Hindlimb muscle (tissue), 1 donor: ENCODE data around the gene PXDN. TPM values are rescaled to one million over a fixed set of nuclear protein-coding genes. Genes with fewer than 3 reads are reported as not detected.
A peak's percentile ranks its signal among the peaks of the same experiment; 100 is the strongest.
"Not testable (repeated sequence)": the region's sequence is repeated elsewhere in the genome, so short reads cannot be mapped to it uniquely, and the experiment has no call there.

Source experiments
- DNase-seq: peaks from one replicate; pipeline ENCODE4 v3.0.0-alpha.2; 2013
- polyA plus RNA-seq: library from polyadenylated mRNA; unstranded; fragments of 120-200 nt; gene quantifications from one replicate; pipeline ENCODE4 v1.2.1, GENCODE V29; 2013; ENCODE audit not compliant: insufficient read length

The PXDN gene
- polyA plus RNA-seq, 1 donor, result 140 TPM

- no peak for DNase-seq
Measured at GRCh38 chr2:1739961-1740715, 4.2 kb downstream of the PXDN start.

DNA sequence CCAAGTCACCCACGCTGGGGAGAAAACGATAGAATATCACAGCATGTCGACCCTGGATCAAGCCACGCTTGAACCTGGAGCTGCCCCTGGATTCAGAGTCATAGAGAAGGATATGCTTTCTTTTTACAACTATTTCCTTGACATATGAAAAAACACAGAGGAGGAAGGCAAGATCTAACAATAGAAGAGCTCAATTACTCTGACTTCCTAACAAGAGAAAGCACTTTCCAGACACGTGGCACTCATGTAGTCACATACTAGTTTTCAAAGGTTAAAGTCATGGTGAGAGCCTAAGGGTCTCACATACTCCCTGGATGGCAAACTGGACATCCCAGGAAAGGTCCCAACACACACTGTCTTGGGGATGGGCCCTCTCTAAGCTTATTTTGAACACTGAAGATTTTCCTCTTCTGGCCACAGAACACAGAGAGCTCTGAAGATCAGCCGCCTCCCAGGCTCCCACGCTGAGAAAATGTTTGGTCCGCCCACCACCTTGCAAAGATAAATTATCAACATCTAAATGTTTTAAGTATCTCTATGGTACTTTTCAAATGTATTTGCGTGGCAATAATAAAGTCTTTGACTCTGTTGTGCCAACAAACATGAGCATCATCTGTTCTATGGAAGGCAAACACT, 4.9 kb downstream of the PXDN start:
- DNase-seq, result no peak

- DNase-seq, result no peak
Measured at GRCh38 chr2:1738646-1739302, 5.5 kb downstream of the PXDN start.

DNA sequence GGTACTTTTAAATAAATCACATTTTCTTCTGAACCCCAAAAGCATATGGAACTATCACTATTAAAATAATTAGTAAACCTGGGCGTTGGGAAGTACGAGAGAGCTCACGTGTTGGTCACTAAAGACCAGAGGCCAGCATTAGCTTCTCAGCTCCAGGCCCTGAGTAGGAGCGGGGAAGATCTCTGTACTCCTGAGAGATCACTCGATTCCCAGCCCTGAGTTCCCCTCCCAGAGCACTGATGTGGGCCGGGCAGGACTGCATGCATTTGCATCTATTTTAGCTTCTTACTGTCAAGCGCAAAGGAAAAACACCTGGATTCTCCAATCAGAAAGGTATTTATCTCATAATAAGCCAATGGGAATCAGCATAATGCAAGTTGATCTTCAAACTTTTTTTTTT, 6.2 kb downstream of the PXDN start:
- no peak for DNase-seq

DNA sequence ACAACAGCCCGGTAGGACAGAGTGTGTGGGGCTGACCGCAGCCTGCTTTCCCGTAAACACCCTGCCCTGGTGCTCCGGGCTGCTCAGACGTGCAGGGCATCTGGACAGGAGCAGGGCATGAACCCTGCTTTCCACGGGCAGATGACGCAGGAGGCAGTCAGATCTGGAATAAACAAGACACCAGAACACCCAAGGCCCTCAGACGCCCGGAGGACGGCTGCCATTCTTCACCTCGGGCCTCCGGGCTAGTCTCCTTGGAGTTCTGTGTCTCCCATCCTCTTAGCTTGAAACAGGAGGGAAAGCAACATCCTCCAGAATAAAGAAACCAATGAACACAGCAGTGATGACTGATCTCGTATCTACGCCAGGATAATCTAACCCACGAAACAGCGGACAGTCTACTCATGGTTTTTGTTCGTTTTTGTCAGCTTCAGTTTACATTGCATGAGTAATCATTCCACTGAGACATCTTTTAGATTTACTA, 7.3 kb downstream of the PXDN start:
- DNase-seq, result no peak

DNA sequence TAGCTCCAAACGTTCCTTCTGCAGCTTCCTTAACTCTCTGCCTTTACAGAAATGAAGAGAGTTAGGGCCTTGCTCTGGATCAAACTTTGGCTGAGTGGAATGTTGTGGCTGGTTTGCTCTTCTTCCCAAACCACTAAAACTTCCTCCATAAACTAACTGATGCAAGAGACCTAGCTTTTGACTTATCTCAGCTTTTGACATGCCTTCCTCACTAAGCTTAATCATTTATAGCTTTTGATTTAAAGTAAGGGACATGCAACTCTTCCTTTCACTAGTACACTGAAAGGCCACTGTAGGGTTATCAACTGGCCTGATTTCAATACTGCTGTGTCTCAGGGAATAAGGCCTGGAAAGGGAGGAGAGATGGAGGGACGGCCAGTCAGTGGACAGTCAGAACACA, 8.3 kb downstream of the PXDN start:
- no peak for DNase-seq

DNA sequence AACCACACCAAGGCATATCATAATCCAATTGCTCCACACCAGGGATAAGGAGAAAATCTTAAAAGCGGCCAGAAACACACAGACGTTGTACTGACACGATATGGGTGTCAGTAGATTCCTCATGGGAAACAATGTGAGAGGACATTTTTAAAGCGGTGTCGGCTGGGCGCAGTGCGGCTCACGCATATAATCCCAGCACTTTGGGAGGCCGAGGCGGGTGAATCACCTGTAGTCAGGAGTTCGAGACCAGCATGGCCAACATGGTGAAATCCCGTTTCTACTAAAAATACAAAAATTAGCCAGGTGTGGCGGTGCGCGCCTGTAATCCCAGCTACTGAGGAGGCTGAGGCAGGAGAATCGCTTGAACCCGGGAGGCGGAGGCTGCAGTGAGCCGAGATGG, 11.0 kb downstream of the PXDN start:
- not testable (repeated sequence) for DNase-seq

DNA sequence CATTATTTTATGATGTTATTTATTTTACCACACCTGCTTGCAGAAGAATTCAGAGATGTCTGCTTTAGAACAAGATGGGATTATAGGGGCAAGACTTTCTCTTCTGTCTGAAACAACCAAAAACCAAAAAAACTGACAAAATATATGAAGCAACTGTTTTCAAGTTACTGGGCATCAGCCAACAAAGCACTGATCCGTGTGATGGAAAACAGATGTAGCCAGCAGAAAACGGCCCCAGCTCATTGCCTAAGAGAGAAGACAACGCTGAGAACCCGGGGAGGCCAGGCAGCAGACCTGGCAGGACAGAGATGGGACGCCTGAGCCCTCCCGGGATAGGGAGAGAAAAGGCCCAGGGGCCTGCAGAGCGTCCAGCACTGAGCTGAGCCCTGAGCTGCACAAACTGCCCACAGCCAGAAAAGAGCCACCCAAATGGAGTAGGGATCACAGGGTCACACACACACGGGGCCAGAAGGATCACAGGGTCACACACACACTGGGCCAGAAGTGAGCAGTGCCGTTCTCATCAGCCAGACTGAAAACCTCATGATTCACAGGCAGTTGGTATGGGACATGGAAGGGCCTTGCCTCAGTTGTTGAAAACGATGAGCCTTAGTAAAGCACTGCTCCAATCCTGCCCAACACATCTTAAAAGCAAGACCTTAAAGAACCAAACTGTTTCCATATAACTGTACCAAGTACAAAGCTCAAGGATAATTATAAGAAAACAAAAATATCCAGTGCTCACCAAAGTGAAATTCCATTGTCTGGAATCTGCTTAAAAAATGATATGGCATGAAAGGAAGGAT, 12.1 kb downstream of the PXDN start:
- peak; percentile 84 for DNase-seq

DNA sequence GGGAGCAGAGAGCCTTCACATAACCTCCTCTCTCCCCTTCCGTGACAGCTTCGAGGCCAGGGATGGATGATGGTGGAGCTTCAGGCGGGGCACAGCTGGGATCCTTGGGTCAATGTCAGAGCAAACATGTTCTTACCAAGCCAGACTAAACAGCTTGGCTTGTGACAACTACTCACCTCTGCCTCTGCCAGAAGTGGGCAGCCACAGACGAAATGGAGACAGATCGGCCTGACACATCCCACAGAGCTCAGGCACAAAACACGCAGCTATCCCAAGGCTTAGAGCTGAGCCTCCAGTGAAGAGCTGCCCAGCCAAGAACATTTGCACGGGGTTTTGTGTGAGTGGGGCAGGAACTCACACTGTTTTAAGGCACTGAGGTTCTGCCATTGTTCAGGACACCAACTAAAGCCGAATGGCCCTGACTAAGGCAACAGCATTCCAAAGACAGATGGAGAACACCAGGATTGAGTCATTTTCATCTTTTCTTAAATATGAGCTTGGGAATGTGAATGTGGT, 12.8 kb downstream of the PXDN start:
- no peak for DNase-seq

DNA sequence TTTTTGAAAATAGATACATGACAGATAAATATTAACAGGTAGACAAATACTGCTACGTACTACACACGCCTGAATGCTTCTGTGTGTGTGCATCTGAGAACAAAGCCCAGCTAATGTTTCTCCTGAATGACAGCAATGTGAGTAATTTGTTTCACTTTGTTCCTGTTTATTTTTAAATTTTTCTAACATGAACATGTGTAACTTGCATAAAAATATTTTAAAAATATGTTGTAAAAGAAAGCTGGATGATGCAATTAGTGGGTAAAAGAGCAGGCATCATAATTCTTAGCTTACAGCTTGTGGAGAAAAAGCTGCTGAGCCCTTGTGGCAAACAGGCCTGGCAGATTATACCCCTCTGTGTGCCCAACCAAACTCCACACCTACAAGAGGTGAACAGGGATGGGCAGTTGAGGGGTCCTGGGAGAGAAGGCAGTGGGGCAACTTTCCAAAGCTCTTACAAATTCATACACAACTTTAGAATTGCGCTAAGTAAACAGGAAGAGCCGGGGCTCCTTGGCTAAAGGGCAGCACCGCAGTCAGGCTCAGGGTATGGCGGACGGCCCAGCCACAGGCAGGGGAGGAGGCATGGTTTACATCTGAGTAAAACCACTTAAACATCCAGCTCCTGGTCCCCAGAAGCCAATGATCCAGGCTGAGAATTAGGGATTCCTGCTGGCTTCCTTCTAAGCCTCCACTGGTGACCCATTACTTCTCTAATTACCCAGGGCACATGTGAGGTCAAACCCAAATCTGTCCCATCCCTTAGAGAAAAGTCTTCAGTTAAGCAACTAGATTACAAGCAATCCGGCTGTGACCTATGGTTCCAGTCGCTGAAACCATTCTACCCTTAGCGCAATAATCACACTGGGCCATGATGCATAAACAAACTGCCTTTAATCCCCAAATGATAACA, 14.0 kb downstream of the PXDN start:
- DNase-seq, result no peak

DNA sequence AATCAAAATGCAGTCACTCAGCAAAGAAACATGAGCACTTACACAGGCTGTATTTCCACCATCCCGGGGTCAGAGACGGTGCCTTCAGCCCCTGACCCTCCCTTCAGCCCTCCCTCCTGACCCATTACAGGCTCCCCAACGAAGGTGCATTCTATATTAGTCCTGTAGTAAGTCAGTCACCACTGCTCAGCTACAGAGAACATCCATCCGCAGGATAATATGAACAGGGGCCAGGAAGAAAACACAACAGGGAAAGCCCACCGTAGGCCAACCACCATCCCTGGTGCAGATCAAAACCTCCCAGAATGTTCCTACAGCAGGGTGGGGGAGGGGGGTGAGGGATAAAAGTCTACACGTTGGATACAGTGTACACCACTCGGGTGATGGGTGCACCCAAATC, 15.1 kb downstream of the PXDN start:
- DNase-seq, result no peak

DNA sequence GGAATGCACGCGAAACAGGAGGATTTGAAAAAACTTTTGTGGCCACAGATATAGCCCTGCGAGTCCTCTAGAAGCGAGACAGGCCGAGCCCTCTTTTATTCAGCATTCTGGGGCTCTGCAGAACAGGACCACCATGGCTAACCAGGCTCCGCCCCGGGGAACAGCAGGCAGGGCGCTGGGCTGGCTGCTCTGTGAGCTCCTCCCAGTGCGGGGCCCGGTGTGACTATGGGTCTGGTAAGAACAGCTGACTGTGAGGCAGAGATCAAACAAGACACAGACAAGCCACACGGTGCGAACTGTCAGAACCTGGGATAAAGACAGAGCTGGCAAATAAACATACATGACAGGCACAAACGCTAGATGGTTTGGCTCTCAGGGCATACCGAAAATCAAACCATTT, 15.5 kb downstream of the PXDN start:
- DNase-seq, result no peak

GRCh38 chr2:1727796-1728474, 16.4 kb downstream of the PXDN start:
- DNase-seq, result no peak

DNA sequence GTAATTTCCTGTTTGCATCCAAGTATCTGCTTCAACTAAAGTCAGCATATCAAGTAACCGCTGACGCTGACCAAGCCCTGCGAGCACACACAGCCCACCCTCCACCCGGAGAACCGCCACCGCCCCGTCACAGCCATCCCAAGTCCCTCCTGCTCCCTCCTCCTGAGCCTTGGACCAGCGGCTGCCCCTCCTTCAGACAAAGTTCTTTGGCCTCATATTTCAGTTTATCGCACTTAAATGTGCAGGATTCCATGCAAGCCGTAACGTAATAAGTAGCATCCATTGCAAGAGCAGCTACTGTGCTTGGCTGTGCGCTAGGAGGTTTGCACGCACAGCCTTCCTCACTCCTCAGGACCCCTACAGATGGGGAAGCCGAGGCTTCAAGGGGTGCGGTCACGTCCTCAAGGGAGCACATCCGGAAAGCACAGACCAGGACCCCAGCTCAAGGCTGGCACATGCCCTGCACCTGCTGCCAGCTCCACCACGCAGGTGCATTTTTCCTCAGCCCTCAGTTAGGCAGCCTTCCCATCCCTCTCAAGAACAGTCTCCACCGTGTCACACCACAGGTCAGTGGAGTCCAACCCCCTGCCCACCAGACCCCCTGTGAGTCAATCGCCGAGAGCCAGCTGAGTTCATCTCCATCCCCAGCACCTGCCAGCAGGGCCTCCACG, 17.1 kb downstream of the PXDN start:
- DNase-seq, result no peak

GRCh38 chr2:1726558-1726957, 17.8 kb downstream of the PXDN start:
- no peak for DNase-seq

DNA sequence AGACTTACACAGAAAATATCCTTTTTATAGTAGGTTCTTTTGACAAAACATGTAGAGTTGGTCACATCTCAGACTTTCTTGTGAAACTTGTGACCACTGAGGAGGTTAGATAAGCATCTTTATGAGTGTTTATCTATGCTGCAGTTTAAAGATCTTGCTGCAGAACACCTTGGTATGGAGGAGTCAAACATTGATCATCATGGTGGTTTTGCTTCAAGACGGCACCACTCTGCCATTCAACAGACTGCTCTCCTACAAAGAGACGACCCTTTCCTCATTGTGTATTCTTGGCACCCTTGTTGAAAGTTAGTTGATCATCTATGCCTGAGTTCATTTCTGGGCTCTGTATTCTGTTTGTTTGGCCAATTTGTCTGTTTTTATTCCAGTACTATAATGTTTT, 20.0 kb downstream of the PXDN start:
- DNase-seq, result not testable (repeated sequence)

DNA sequence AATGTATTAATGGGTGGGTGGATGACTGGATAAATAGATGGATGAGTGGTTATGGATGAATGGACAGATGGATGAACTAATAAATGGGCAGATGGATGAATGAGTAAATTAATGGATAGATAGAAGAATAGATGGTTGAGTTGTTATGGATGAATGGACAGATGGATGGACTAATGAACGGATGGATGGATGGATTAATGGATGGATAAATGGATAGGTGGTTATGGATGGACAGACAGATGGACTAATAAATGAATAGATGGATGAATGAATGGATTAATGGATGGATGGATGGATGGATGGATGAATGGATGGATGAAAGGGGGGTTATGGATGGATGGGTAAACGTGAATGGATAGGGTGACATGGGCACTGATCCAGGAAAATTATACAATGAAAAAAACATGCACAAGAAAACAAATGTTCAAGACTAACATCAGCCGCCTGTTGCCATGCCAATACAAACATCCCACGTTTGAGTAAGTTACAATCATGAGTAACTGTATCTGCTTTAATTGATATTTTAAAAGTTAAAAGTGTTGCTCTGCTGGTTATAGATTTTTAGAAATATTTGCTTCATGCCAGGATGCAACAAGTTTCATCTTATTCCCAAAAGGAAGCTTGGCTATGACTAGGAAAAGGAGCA, 20.8 kb downstream of the PXDN start:
- DNase-seq, result no peak

DNA sequence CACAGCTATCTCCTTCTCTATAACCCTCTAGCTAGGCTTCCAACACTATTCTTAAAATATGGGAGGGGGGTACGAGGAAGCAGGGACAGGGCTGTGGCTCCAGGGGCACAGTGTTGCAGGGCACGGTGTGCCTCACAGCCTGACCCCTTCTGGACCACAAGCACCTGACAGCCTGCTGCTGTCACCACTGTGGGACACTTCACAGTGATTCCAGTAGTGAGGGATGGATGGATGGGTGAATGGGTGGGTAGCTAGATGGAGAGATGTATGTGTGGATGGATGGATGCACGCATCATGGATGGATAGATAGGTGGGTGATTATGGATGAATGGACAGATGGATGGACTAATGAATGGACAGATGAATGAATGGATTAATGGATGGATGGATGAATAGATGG, 21.6 kb downstream of the PXDN start:
- no peak for DNase-seq

GRCh38 chr2:1721706-1722646, 22.3 kb downstream of the PXDN start:
- DNase-seq, result no peak
